Activated T-helper 2 cell treated with anti-CD3 and anti-CD28 coated beads, Interferon-gamma antibody, Interleukin-2, Interleukin-4, amounts not matched to agents 10 μg/mL and 5 μg/mL and 100 μg/mL, durations not matched to agents 14 hours and 24 hours and 36 hours (primary cell): ENCODE results near the gene LCE2C. TPM values are rescaled to one million over a fixed set of nuclear protein-coding genes. Genes with fewer than 3 reads are reported as not detected.
"Not testable (repeated sequence)": the region's sequence is repeated elsewhere in the genome, so short reads cannot be mapped to it uniquely, and the experiment has no call there.

Experiments
- DNase-seq: peaks from one replicate; pipeline ENCODE4 v3.0.0; 2021; ENCODE audit warnings: low spot score
- H3K27ac Mint-ChIP-seq: one replicate; pipeline ENCODE4 v1.8.0; 2021; ENCODE audit warnings: mixed read lengths
- H3K27me3 Mint-ChIP-seq: one replicate; pipeline ENCODE4 v1.8.0; 2021; ENCODE audit warnings: low read depth, mixed read lengths
- H3K36me3 Mint-ChIP-seq: one replicate; pipeline ENCODE4 v1.8.0; 2021; ENCODE audit warnings: low read depth, mixed read lengths
- H3K4me1 Mint-ChIP-seq: one replicate; pipeline ENCODE4 v1.8.0; 2021; ENCODE audit warnings: low read depth, mixed read lengths
- H3K4me3 Mint-ChIP-seq: one replicate; pipeline ENCODE4 v1.8.0; 2021; ENCODE audit warnings: low read depth, mild to moderate bottlenecking, moderate library complexity, mixed read lengths
- H3K9me3 Mint-ChIP-seq: one replicate; pipeline ENCODE4 v1.8.0; 2021; ENCODE audit warnings: mixed read lengths
- intact Hi-C: fragments of 100-400 bp; cut with micrococcal nuclease; formaldehyde crosslinking; loops from one replicate; pipeline ENCODE4 v1.15.1; 2023
- total RNA-seq: library from RNA; stranded (reverse); gene quantifications from 2 replicates; pipeline ENCODE4 v1.2.3, GENCODE V29; 2022

The LCE2C gene
- not detected in 2 replicates for total RNA-seq

GRCh38 chr1:152674983-152675382 is at the start of gene LCE2C:
LCE2C (plus strand) TSS chr1:152675279; CDS start chr1:152676016, 737 bp downstream.
- H3K36me3 Mint-ChIP-seq, H3K27ac Mint-ChIP-seq, H3K4me3 Mint-ChIP-seq, DNase-seq, H3K9me3 Mint-ChIP-seq, intact Hi-C loops, H3K4me1 Mint-ChIP-seq, H3K27me3 Mint-ChIP-seq: not testable (repeated sequence)

- Mint-ChIP-seq H3K36me3 (no peaks in the 10 kb centered on the region), H3K27me3 (peaks cover 12% of the 10 kb centered on the region), H3K4me3 (no peak overlapping the region), H3K9me3 (no peaks in the 10 kb centered on the region), H3K4me1 (peaks cover 5% of the 10 kb centered on the region), H3K27ac (no peak overlapping the region)
- intact Hi-C loops, result no loop called here
- no peak for DNase-seq
These were observed 48.3 kb upstream of the LCE2C start for GRCh38 chr1:152626744-152627143.

DNA sequence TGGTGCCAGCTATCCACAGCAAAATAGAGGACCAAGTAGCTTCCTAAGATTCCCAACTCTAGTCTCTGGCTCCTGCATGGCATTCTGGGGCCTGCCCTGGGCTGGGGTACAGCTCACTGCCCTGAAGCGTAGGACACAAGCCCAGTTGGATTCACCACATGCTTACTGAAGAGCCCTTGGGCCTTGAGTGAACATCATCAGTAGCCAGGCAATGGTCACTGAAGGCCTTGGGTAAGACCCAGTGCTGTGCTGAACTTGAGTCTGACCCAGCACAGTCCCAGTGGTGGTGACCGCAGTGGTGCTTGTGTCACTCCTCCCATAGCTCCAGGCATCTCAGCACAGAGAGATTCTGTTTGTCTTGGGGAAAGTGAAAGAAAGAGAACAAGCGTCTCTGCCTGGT is 44.5 kb upstream of the LCE2C start:
- intact Hi-C loops, result no loop called here
- DNase-seq, result no peak
- H3K4me3 Mint-ChIP-seq, result no peak overlapping the region

GRCh38 chr1:152640351-152640750 is 34.7 kb upstream of the LCE2C start:
- Mint-ChIP-seq H3K27ac (no peak overlapping the region), H3K4me3 (no peak overlapping the region), H3K4me1 (no peaks in the 10 kb centered on the region), H3K27me3 (peaks cover 2% of the 10 kb centered on the region), H3K36me3 (no peaks in the 10 kb centered on the region), H3K9me3 (no peaks in the 10 kb centered on the region)
- intact Hi-C loops, result no loop called here
- no peak for DNase-seq

More for the DNA sequence above, 44.5 kb upstream of the LCE2C start:
- no peak overlapping the region for H3K27ac Mint-ChIP-seq
- no peaks in the 10 kb centered on the region for H3K36me3 Mint-ChIP-seq
- H3K4me1 Mint-ChIP-seq, result no peaks in the 10 kb centered on the region
- H3K27me3 Mint-ChIP-seq, result peaks cover 12% of the 10 kb centered on the region
- no peaks in the 10 kb centered on the region for H3K9me3 Mint-ChIP-seq

GRCh38 chr1:152643945-152644344 is 31.1 kb upstream of the LCE2C start:
- H3K36me3 Mint-ChIP-seq, result no peaks in the 10 kb centered on the region
- no peak for DNase-seq
- intact Hi-C loops, result no loop called here
- H3K9me3 Mint-ChIP-seq, result no peaks in the 10 kb centered on the region
- H3K27ac Mint-ChIP-seq, result no peak overlapping the region
- peaks cover 2% of the 10 kb centered on the region for H3K27me3 Mint-ChIP-seq
- H3K4me3 Mint-ChIP-seq, result no peak overlapping the region
- H3K4me1 Mint-ChIP-seq, result no peaks in the 10 kb centered on the region

DNA sequence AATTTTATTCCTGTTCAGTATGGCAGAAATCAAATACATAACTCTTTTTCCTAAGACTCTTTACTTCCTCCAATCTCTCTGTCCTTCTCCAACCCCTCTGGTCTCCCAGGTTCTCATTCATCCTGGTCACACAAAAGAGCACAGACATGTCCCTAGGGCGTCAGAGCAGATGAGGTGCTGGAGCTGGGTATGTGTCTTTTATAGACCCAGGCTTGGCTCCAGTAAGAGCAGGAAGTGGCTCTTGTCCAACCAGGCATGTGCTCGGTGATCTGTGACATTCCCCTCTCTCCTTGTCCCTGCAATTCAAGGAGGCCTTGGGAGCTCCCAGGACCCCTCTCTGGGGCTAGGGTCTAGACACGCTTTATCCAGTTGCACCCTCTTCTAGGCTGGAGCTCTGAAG is 29.9 kb upstream of the LCE2C start:
- Mint-ChIP-seq H3K27me3 (peaks cover 5% of the 10 kb centered on the region), H3K4me1 (no peaks in the 10 kb centered on the region), H3K4me3 (no peak overlapping the region)

DNA sequence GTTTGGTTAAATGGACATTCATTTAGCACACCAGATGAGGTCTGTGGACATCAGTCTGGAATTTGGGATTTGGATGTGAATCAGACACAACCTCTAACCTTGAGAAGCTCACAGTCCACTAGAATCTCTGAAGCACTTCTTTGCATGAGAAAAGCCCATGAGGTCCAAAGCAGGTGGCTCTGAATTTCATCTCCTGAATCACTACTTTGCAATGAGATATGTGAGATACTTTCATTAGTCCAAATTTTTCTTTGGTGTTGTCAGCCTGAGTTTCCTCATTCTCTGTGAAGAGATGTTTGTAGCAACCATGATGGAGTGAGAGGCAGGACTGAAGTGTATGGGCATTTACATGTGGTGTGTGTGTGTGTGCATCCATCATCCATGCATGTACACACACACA is 28.4 kb upstream of the LCE2C start:
- Mint-ChIP-seq H3K36me3 (no peaks in the 10 kb centered on the region), H3K4me1 (no peaks in the 10 kb centered on the region), H3K27ac (no peak overlapping the region), H3K9me3 (no peaks in the 10 kb centered on the region), H3K4me3 (no peak overlapping the region), H3K27me3 (peaks cover 8% of the 10 kb centered on the region)
- DNase-seq, result no peak
- intact Hi-C loops, result no loop called here

More for the DNA sequence above, 29.9 kb upstream of the LCE2C start:
- H3K36me3 Mint-ChIP-seq, result no peaks in the 10 kb centered on the region
- no peaks in the 10 kb centered on the region for H3K9me3 Mint-ChIP-seq
- no peak overlapping the region for H3K27ac Mint-ChIP-seq
- DNase-seq, result no peak
- intact Hi-C loops, result no loop called here

DNA sequence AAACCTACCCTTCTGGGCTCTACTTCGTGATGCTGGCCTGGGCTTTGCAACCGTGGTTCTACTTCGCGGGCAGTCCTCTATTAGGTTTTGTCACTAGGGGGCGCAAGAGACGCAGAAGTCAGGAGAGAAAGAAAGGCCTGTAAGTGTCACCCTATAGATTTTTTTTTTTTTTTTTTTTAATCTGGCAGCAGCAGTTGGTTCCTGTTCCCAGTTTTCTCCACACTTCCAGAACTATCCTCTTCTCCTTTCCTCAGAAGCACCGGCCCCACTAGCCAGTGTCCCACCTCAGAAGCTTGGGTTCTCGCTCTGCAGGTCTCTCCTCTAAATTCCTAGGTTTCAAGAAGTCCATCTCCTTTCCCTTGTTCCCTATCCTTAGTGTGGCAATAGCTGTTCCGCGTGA is 21.0 kb upstream of the LCE2C start:
- DNase-seq, result peak; percentile 35
- intact Hi-C loops, result loop anchor here (10.0 kb wide), 1 partner anchor 571 kb away; no protein-coding TSS in a partner anchor
- Mint-ChIP-seq H3K36me3 (no peaks in the 10 kb centered on the region), H3K4me1 (peaks cover 2% of the 10 kb centered on the region), H3K4me3 (no peak overlapping the region), H3K27me3 (peaks cover 13% of the 10 kb centered on the region), H3K27ac (no peak overlapping the region), H3K9me3 (no peaks in the 10 kb centered on the region)

- DNase-seq, result no peak
- H3K4me3 Mint-ChIP-seq, result no peak overlapping the region
- H3K27ac Mint-ChIP-seq, result no peak overlapping the region
- peaks cover 2% of the 10 kb centered on the region for H3K4me1 Mint-ChIP-seq
- no peaks in the 10 kb centered on the region for H3K9me3 Mint-ChIP-seq
- no peaks in the 10 kb centered on the region for H3K36me3 Mint-ChIP-seq
- H3K27me3 Mint-ChIP-seq, result peaks cover 10% of the 10 kb centered on the region
- intact Hi-C loops, result loop anchor here (10.0 kb wide), 1 partner anchor 568 kb away; no protein-coding TSS in a partner anchor
These were observed 18.6 kb upstream of the LCE2C start for GRCh38 chr1:152656459-152656858.

- Mint-ChIP-seq H3K27me3 (peaks cover 9% of the 10 kb centered on the region), H3K27ac (no peak overlapping the region), H3K4me1 (peaks cover 2% of the 10 kb centered on the region), H3K9me3 (no peaks in the 10 kb centered on the region), H3K36me3 (no peaks in the 10 kb centered on the region), H3K4me3 (no peak overlapping the region)
- intact Hi-C loops, result loop anchor here (10.0 kb wide), 1 partner anchor 567 kb away; no protein-coding TSS in a partner anchor
- no peak for DNase-seq
These were observed 17.4 kb upstream of the LCE2C start for GRCh38 chr1:152657677-152658076.

GRCh38 chr1:152658649-152659048 is 16.4 kb upstream of the LCE2C start:
- Mint-ChIP-seq H3K27ac (no peak overlapping the region), H3K27me3 (peaks cover 7% of the 10 kb centered on the region), H3K9me3 (no peaks in the 10 kb centered on the region), H3K4me3 (no peak overlapping the region), H3K36me3 (no peaks in the 10 kb centered on the region), H3K4me1 (peaks cover 2% of the 10 kb centered on the region)
- DNase-seq, result no peak
- intact Hi-C loops, result loop anchor here (10.0 kb wide), 1 partner anchor 566 kb away; no protein-coding TSS in a partner anchor

DNA sequence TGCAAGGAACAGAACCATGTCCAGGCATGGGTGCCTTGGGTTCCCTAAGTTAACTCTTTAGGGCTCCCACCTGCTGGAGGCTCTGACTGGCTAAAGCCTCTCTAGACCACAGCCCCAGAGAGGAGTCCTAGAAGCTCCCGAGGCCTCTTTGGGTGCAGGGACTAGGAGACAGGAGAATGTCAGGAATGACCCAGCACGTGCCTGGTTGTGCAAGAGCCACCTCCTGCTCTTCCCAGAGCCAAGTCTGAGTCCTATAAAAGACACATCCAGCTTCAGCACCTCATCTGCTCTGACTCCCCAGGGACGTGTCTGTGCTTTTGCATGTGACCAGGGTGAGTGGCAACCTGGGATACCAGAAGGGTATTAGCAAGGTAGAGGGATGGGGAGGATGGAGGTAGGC is 12.0 kb upstream of the LCE2C start, which contains the start of gene LCE2D:
LCE2D (plus strand) TSS at position 283 of the 400 bp plus-strand sequence. CDS start 726 bp downstream, outside the sequence.
- no peaks in the 10 kb centered on the region for H3K4me1 Mint-ChIP-seq

DNA sequence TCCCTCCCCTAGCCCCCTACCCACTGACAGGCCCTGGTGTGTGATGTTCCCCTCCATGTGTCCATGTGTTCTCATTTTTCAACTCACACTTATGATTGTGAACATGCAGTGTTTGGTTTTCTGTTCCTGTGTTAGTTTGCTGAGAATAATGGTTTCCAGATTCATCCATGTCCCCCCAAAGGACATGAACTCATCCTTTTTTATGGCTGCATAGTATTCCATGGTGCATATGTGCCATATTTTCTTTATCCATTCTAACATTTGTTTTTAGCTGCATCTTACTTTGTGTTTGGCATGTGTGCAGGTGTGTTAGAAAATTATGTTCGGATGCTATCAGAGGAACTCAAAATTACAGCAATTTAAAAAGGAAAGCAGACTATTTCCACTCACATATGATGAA is 8.9 kb upstream of the LCE2C start:
- H3K27ac Mint-ChIP-seq, result not testable (repeated sequence)

More for the DNA sequence above, 12.0 kb upstream of the LCE2C start, which contains the start of gene LCE2D:
- no peaks in the 10 kb centered on the region for H3K9me3 Mint-ChIP-seq
- H3K4me3 Mint-ChIP-seq, result no peak within 1 kb of the TSS
- no peak within 1 kb of the TSS for H3K27ac Mint-ChIP-seq
- no peaks in the 10 kb centered on the region for H3K36me3 Mint-ChIP-seq
- DNase-seq, result no peak
- H3K27me3 Mint-ChIP-seq, result peaks cover 3% of the 10 kb centered on the region
- intact Hi-C loops, result no loop called here

DNA sequence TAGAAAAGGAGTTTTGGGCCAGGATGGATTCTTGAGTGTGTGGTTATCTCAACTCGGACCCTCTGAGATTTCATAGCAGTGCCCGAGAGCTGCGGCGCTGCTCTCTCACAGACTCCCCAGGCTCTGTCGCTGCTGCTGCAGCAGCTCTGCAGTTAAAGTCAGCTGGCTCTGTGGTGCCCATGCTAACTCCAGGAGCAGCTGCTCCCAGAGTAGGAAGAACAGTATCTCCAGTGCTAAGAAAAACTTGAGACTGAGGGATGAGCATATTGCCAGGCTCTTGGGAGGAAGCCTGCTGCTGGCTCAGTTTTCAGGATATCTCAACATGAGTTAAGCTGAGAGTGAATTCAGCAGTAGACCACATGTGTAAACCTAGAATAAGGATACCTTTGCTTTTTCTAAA is 7.4 kb upstream of the LCE2C start:
- Mint-ChIP-seq H3K4me1 (no peaks in the 10 kb centered on the region), H3K27ac (no peak overlapping the region), H3K36me3 (no peaks in the 10 kb centered on the region), H3K9me3 (no peaks in the 10 kb centered on the region), H3K4me3 (no peak overlapping the region), H3K27me3 (peaks cover 3% of the 10 kb centered on the region)
- no peak for DNase-seq
- intact Hi-C loops, result no loop called here

More for the DNA sequence above, 8.9 kb upstream of the LCE2C start:
- H3K36me3 Mint-ChIP-seq, H3K27me3 Mint-ChIP-seq, H3K4me3 Mint-ChIP-seq, H3K4me1 Mint-ChIP-seq, H3K9me3 Mint-ChIP-seq, intact Hi-C loops, DNase-seq: not testable (repeated sequence)
